ENCODE data around the gene GRIA2.

- TF ChIP-seq POLR2A (IDR thresholded peaks at IDR 0.05): no peak
- TF ChIP-seq, protein P1, sequence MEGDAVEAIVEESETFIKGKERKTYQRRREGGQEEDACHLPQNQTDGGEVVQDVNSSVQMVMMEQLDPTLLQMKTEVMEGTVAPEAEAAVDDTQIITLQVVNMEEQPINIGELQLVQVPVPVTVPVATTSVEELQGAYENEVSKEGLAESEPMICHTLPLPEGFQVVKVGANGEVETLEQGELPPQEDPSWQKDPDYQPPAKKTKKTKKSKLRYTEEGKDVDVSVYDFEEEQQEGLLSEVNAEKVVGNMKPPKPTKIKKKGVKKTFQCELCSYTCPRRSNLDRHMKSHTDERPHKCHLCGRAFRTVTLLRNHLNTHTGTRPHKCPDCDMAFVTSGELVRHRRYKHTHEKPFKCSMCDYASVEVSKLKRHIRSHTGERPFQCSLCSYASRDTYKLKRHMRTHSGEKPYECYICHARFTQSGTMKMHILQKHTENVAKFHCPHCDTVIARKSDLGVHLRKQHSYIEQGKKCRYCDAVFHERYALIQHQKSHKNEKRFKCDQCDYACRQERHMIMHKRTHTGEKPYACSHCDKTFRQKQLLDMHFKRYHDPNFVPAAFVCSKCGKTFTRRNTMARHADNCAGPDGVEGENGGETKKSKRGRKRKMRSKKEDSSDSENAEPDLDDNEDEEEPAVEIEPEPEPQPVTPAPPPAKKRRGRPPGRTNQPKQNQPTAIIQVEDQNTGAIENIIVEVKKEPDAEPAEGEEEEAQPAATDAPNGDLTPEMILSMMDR (IDR thresholded peaks at IDR 0.05): no peak
Observed at GRCh38 chr4:157226601-157227000, 6.1 kb downstream of the GRIA2 start.

Measured in vagina (tissue), 2 donors.